ENCODE measurements around the gene BMP4. TPM values are rescaled to one million over a fixed set of nuclear protein-coding genes. Genes with fewer than 3 reads are reported as not detected.

The BMP4 gene
- total RNA-seq, 4 donors from 2014 or later, result 9.1 to 24.5 (median 19.0) TPM

- DNase-seq (ENCODE audit: low spot score in 2 of 2), result no peak
- WGBS, 2 donors, result 1% methylated on average over 17 of the region's 17 CpGs
- TF ChIP-seq POLR2A (IDR thresholded peaks at IDR 0.05) (no peak), CTCF (IDR thresholded peaks at IDR 0.05) (no peak)
- peak overlapping the region; percentile 34 for H3K4me3 ChIP-seq (ENCODE audit: low read depth, poor library complexity, severe bottlenecking)
- intact Hi-C loops (cut with DNase I; ENCODE audit: low total_unique reads), result no loop called here
These were observed 1.4 kb downstream of the BMP4 start for GRCh38 chr14:53955229-53955556.

GRCh38 chr14:53954551-53955228 is 1.9 kb downstream of the BMP4 start:
- DNase-seq (ENCODE audit: low spot score in 2 of 2), result no peak
- TF ChIP-seq POLR2A (IDR thresholded peaks at IDR 0.05) (no peak), CTCF (IDR thresholded peaks at IDR 0.05) (no peak)

GRCh38 chr14:53953828-53954550 is 2.6 kb downstream of the BMP4 start:
- 0 to 1% methylated on average over 30 to 51 of the region's 51 CpGs for WGBS, 2 donors
- peak overlapping the region; percentile 34 for H3K4me3 ChIP-seq (ENCODE audit: low read depth, poor library complexity, severe bottlenecking)
- peak; percentile 38 to 93 for DNase-seq (ENCODE audit: low spot score in 2 of 2)
- intact Hi-C loops (cut with DNase I; ENCODE audit: low total_unique reads), result no loop called here
- TF ChIP-seq POLR2A (IDR thresholded peaks at IDR 0.05), result no peak

More at GRCh38 chr14:53954551-53955228, 1.9 kb downstream of the BMP4 start:
- WGBS, 2 donors, result 1% methylated on average over 38 to 48 of the region's 53 CpGs
- H3K4me3 ChIP-seq (ENCODE audit: low read depth, poor library complexity, severe bottlenecking), result peak overlapping the region; percentile 34
- intact Hi-C loops (cut with DNase I; ENCODE audit: low total_unique reads), result no loop called here

- intact Hi-C loops (cut with DNase I; ENCODE audit: low total_unique reads), result no loop called here
- TF ChIP-seq POLR2A (IDR thresholded peaks at IDR 0.05) (no peak), CTCF (IDR thresholded peaks at IDR 0.05) (no peak)
- WGBS, 2 donors, result 4 to 11% methylated on average over 31 to 55 of the region's 72 CpGs
- peak; percentile 77 to 96 for DNase-seq (ENCODE audit: low spot score in 2 of 2)
- peak overlapping the region; percentile 34 for H3K4me3 ChIP-seq (ENCODE audit: low read depth, poor library complexity, severe bottlenecking)
These were observed 3.4 kb downstream of the BMP4 start for GRCh38 chr14:53953002-53953827.

- TF ChIP-seq CTCF (IDR thresholded peaks at IDR 0.05) (no peak), POLR2A (IDR thresholded peaks at IDR 0.05) (no peak)
- DNase-seq (ENCODE audit: low spot score in 2 of 2), result no peak
- H3K4me3 ChIP-seq (ENCODE audit: low read depth, poor library complexity, severe bottlenecking), result peak overlapping the region; percentile 34
- WGBS, 2 donors, result 30 to 32% methylated on average over 10 of the region's 10 CpGs
- intact Hi-C loops (cut with DNase I; ENCODE audit: low total_unique reads), result no loop called here
These were observed 4.1 kb downstream of the BMP4 start for GRCh38 chr14:53952533-53952932.

Data from lower leg skin (tissue), 4 donors.